HepG2 (cell line): ENCODE data around the gene BICDL2. TPM values are rescaled to one million over a fixed set of nuclear protein-coding genes. Genes with fewer than 3 reads are reported as not detected.

Experiments used
- ATAC-seq: fragments of 200-7000 bp; cut with Tn5 transposase; 3 replicates; pipeline ENCODE4 v1.9.1; 2020; ENCODE audit warnings: mild to moderate bottlenecking, moderate library complexity
- BruUV-seq: library from RNA; stranded (reverse); fragments of 400-500 nt; replicated peaks from 2 replicates; lab custom pipeline; 2021; lab: Mats Ljungman, UMichigan
- CTCF ChIA-PET: fragments of 300-600 bp; formaldehyde crosslinking; extraction: SDS; loops from one replicate; lab custom pipeline; 2021; ENCODE audit warnings: low total read pairs, inconsistent platforms, low intra/inter-chr PET ratio; lab: Yijun Ruan, JAX
- POLR2A ChIA-PET: fragments of 350-600 bp; sonication (Branson Sonifier 250); formaldehyde crosslinking; loops from one replicate; lab custom pipeline; 2020; ENCODE audit warnings: antibody characterized with exemption, inconsistent platforms; lab: Yijun Ruan, JAX
- DNase-seq: peaks from one replicate; pipeline ENCODE4 v3.0.0-alpha.2; 2015; ENCODE audit warnings: low spot score
- FAIRE-seq: peaks from 3 replicates; lab custom pipeline; 2011; peaks lifted over from hg19 to GRCh38; lab: Jason Lieb, UNC
- H2AFZ ChIP-seq: one replicate; pipeline ENCODE4 v1.6.1; 2011; ENCODE audit warnings: low read length, inconsistent platforms
- H3K27ac ChIP-seq: fragments of 300-600 bp; 3 replicates; pipeline ENCODE4 v1.8.0; 2011; ENCODE audit warnings: mixed run types, mild to moderate bottlenecking, mixed read lengths, low read length, inconsistent platforms; ENCODE audit not compliant: insufficient read depth; ENCODE audit errors: extremely low read length
- H3K27me3 ChIP-seq, 2 experiments: fragments of 200-600 bp in 1 of 2; 2 replicates in 1 of 2; 3 replicates in 1 of 2; pipeline versions ENCODE4 v1.6.0 to v1.8.0; 2011; ENCODE audit warnings: low read length in 2 of 2, mild to moderate bottlenecking in 2 of 2, moderate library complexity in 2 of 2, inconsistent platforms in 1 of 2; ENCODE audit not compliant: insufficient read depth in 2 of 2, control insufficient read depth in 1 of 2
- H3K36me3 ChIP-seq, 2 experiments: fragments of 200-600 bp in 1 of 2; replicated peaks in 1 of 2; 2 replicates in 1 of 2; 3 replicates in 1 of 2; pipeline versions ENCODE4 v1.5.1 to v1.8.0; 2011; ENCODE audit warnings: low read length in 2 of 2, inconsistent platforms in 1 of 2; ENCODE audit not compliant: insufficient read depth in 2 of 2, control insufficient read depth in 1 of 2
- H3K4me1 ChIP-seq: 2 replicates; pipeline ENCODE4 v1.5.1; 2012; ENCODE audit warnings: low read length, inconsistent platforms; ENCODE audit not compliant: insufficient read depth
- H3K4me2 ChIP-seq: 2 replicates; pipeline ENCODE4 v1.6.0; 2011; ENCODE audit warnings: low read depth, low read length, inconsistent platforms
- H3K4me3 ChIP-seq, 3 experiments: fragments of 200-600 bp in 1 of 3; sonication (generic), shearing (Covaris generic) in 1 of 3; replicated peaks in 1 of 3; 2 replicates each; pipeline ENCODE4 v1.5.1; 2011 to 2016; ENCODE audit warnings: low read length in 3 of 3, inconsistent platforms in 2 of 3, low read depth in 2 of 3, mild to moderate bottlenecking in 2 of 3, control low read depth in 1 of 3, mixed read lengths in 1 of 3; ENCODE audit not compliant: insufficient read depth in 1 of 3
- H3K79me2 ChIP-seq: one replicate; pipeline ENCODE4 v1.6.1; 2011; ENCODE audit warnings: low read length, inconsistent platforms; ENCODE audit not compliant: insufficient read depth
- H3K9ac ChIP-seq: 2 replicates; pipeline ENCODE4 v1.6.0; 2011; ENCODE audit warnings: mild to moderate bottlenecking, low read depth, low read length, inconsistent platforms; ENCODE audit not compliant: insufficient read depth
- H3K9me3 ChIP-seq: 2 replicates; pipeline ENCODE4 v1.5.1; 2012; ENCODE audit warnings: mild to moderate bottlenecking, low read length
- H4K20me1 ChIP-seq: 2 replicates; pipeline ENCODE4 v1.6.0; 2011; ENCODE audit warnings: inconsistent platforms, mild to moderate bottlenecking, low read length, moderate library complexity; ENCODE audit not compliant: insufficient read depth
- ARID5B ChIP-seq: IDR thresholded peaks from 2 replicates; pipeline ENCODE4 v1.4.0; 2020; ENCODE audit warnings: mild to moderate bottlenecking, missing genetic modification reagents
- CENPBD1 ChIP-seq: sonication (generic); formaldehyde crosslinking; IDR thresholded peaks from 2 replicates; pipeline ENCODE4 v1.8.0; 2022; ENCODE audit warnings: missing genetic modification reagents, low read depth, mild to moderate bottlenecking, borderline replicate concordance
- CENPX ChIP-seq: sonication (generic); formaldehyde crosslinking; IDR thresholded peaks from 2 replicates; pipeline ENCODE4 v1.9.0; 2021; ENCODE audit warnings: mild to moderate bottlenecking, missing genetic modification reagents, moderate library complexity
- DPF2 ChIP-seq: sonication (generic); formaldehyde crosslinking; IDR thresholded peaks from 2 replicates; pipeline ENCODE4 v1.4.0; 2020; ENCODE audit warnings: mild to moderate bottlenecking, low read depth, missing genetic modification reagents, borderline replicate concordance
- FOXJ3 ChIP-seq: sonication (generic); formaldehyde crosslinking; IDR thresholded peaks from 2 replicates; pipeline ENCODE4 v1.4.0; 2020; ENCODE audit warnings: missing genetic modification reagents, mild to moderate bottlenecking, borderline replicate concordance
- KLF11 ChIP-seq: IDR thresholded peaks from 2 replicates; pipeline ENCODE4 v1.6.1; 2016; ENCODE audit warnings: missing compliant biosample characterization
- MTA1 ChIP-seq: sonication (generic); formaldehyde crosslinking; IDR thresholded peaks from 2 replicates; pipeline ENCODE4 v1.4.0; 2020; ENCODE audit warnings: missing genetic modification reagents, mild to moderate bottlenecking, borderline replicate concordance
- SOX6 ChIP-seq, 2 experiments: fragments of 450-650 bp in 1 of 2; sonication (generic) in 1 of 2; formaldehyde crosslinking in 1 of 2; IDR thresholded peaks; 2 replicates each; pipeline versions ENCODE4 v1.4.0 to v1.6.1; 2017 to 2020; ENCODE audit warnings: antibody characterized with exemption in 1 of 2, mild to moderate bottlenecking in 1 of 2, missing genetic modification reagents in 1 of 2
- TFAP4 ChIP-seq: sonication (generic); IDR thresholded peaks from 2 replicates; pipeline ENCODE4 v1.6.1; 2016; ENCODE audit warnings: low read depth, borderline replicate concordance
- ZBTB2 ChIP-seq: sonication (generic); formaldehyde crosslinking; IDR thresholded peaks from 2 replicates; pipeline ENCODE4 v1.8.0; 2022; ENCODE audit warnings: low read depth, missing genetic modification reagents
- ZBTB20 ChIP-seq: sonication (generic); formaldehyde crosslinking; IDR thresholded peaks from 2 replicates; pipeline ENCODE4 v1.8.1; 2023; ENCODE audit warnings: missing genetic modification reagents, low read depth, mild to moderate bottlenecking, borderline replicate concordance
- ZNF143 ChIP-seq: sonication (generic); formaldehyde crosslinking; IDR thresholded peaks from 2 replicates; pipeline ENCODE4 v1.4.0; 2020; ENCODE audit warnings: missing genetic modification reagents
- ZNF232 ChIP-seq: sonication (generic); formaldehyde crosslinking; IDR thresholded peaks from 2 replicates; pipeline ENCODE4 v1.4.0; 2020; ENCODE audit warnings: missing genetic modification reagents, borderline replicate concordance
- ZNF766 ChIP-seq: sonication (generic); formaldehyde crosslinking; IDR thresholded peaks from 2 replicates; pipeline ENCODE4 v1.5.0; 2020; ENCODE audit warnings: missing genetic modification reagents, borderline replicate concordance
- WGBS: methylation state at CpG from one replicate; pipeline ENCODE4 v1.1.6; 2017; ENCODE audit warnings: low lambda C conversion rate; 5-methylcytosine and 5-hydroxymethylcytosine counted together
- in situ Hi-C: cut with HindIII; loops from 2 replicates; pipeline ENCODE4 v1.10.0; 2017; ENCODE audit warnings: low pct_unique_long_range_greater_than_20kb; ENCODE audit not compliant: extremely low pct_ligation_motif_present
- intact Hi-C: fragments of 100-400 bp; cut with micrococcal nuclease; formaldehyde crosslinking; loops from one replicate; pipeline ENCODE4 v1.10.0; 2022; ENCODE audit not compliant: unreplicated experiment
- polyA plus RNA-seq, 8 experiments: library from polyadenylated mRNA; depleted of rRNA in 3 of 8; stranded (reverse) in 7 of 8; unstranded in 1 of 8; fragments of >200 nt; fragmentation: Illumina TruSeq in 4 of 8; extraction: Trizol in 4 of 8; gene quantifications; 2 replicates each; pipeline versions ENCODE4 v1.2.1 to v1.2.3, GENCODE V29; 2011 to 2016; ENCODE audit warnings: low read depth in 4 of 8, missing spikeins in 1 of 8, mixed read lengths in 1 of 8; ENCODE audit not compliant: insufficient read depth in 1 of 8
- total RNA-seq, 5 experiments: library from RNA; depleted of rRNA; stranded (reverse); fragments of >200 nt; fragmentation: Illumina TruSeq; extraction: Trizol; gene quantifications; 2 replicates each; pipeline ENCODE4 v1.2.3, GENCODE V29; 2016; ENCODE audit warnings: low read depth in 1 of 5

BICDL2 gene
- total and polyA plus RNA-seq, 2 of the 13 experiments (the other 11 are each of a cell fraction or from before 2014, with no cell fraction given) = 0.12 TPM; not detected in 1

- TF ChIP-seq ARID5B (CRISPR knock-in tag) = peak; percentile 13; the same call in 1 of the 2 replicates
- TF ChIP-seq SOX6 (IDR thresholded peaks at IDR 0.05) = no peak
- TF ChIP-seq SOX6 (CRISPR knock-in tag; IDR thresholded peaks at IDR 0.05) = no peak
- no peak for TF ChIP-seq FOXJ3 (CRISPR knock-in tag)
- no peak for TF ChIP-seq ZNF143
Measured at GRCh38 chr16:3022208-3022683, 14.5 kb downstream of the BICDL2 start (continued).

GRCh38 chr16:3021449-3022207 is 15.1 kb downstream of the BICDL2 start:
- in situ Hi-C loops = no loop called here
- Histone ChIP-seq H3K9me3 (no peaks in the 10 kb centered on the region), H3K4me3 (peak overlapping the region; percentile 65 to 93 (median 76)), H3K36me3 (peaks cover 9 to 14% of the 10 kb centered on the region in 2 experiments; a peak in 4 of 5 replicates), H2AFZ (no peak overlapping the region), H4K20me1 (peaks cover 31% of the 10 kb centered on the region; the same call in 1 of the 2 replicates), H3K79me2 (peaks cover 5% of the 10 kb centered on the region), H3K27ac (peak overlapping the region; percentile 93), H3K9ac (peak overlapping the region; percentile 99), H3K4me1 (peaks cover 61% of the 10 kb centered on the region), H3K4me2 (peak overlapping the region; percentile 85), H3K27me3 (no peaks in the 10 kb centered on the region; a peak in 2 of 5 replicates)
- BruUV-seq = TSS peak; percentile 59
- DNase-seq = peak; percentile 68
- WGBS = 3% methylated on average over 5 of the region's 25 CpGs
- ChIA-PET POLR2A (interaction anchor here (0.7 to 18.8 kb wide), 21 partner anchors 10 to 866 kb away, joined by 3 to 750 read pairs (median 5); partner anchors contain the start of genes CLDN9, FLYWCH2, IL32 and KREMEN2), CTCF (interaction anchor here (0.9 kb wide), 1 partner anchor 18 kb away, joined by 4 read pairs; no protein-coding TSS in a partner anchor)
- no peak for FAIRE-seq
- intact Hi-C loops = no loop called here
- ATAC-seq = peak; percentile 23
- TF ChIP-seq ZBTB2 (CRISPR knock-in tag) (no peak), ZBTB20 (CRISPR knock-in tag) (no peak), ZNF232 (CRISPR knock-in tag) (no peak), ZNF766 (CRISPR knock-in tag) (no peak), TFAP4 (0 out of 2 replicates have a peak, but pooled peaks have one; percentile 16), DPF2 (CRISPR knock-in tag) (no peak), KLF11 (CRISPR knock-in tag) (no peak), MTA1 (CRISPR knock-in tag) (0 out of 2 replicates have a peak, but pooled peaks have one; percentile 13), CENPX (CRISPR knock-in tag) (no peak), CENPBD1 (CRISPR knock-in tag) (0 out of 2 replicates have a peak, but pooled peaks have one; percentile 70)
